Ascending aorta (tissue), 2 donors: ENCODE data around the gene HIBADH. TPM values are rescaled to one million over a fixed set of nuclear protein-coding genes. Genes with fewer than 3 reads are reported as not detected.

Experiments used
- DNase-seq, 2 donors: peaks; one replicate each; pipeline ENCODE4 v3.0.0-alpha.2; 2019; ENCODE audit warnings: low spot score in 2 of 2
- H3K27ac ChIP-seq, 2 donors: fragments of 200-600 bp; sonication (generic); one replicate each; pipeline ENCODE4 v1.5.1; 2016 to 2017; ENCODE audit warnings: mild to moderate bottlenecking in 1 of 2
- H3K27me3 ChIP-seq: fragments of 200-600 bp; sonication (generic); one replicate; pipeline ENCODE4 v1.5.1; 2017
- H3K36me3 ChIP-seq, 2 donors: fragments of 200-600 bp; sonication (generic); one replicate each; pipeline ENCODE4 v1.5.1; 2016
- H3K4me1 ChIP-seq, 2 donors: fragments of 200-600 bp; sonication (generic); one replicate each; pipeline ENCODE4 v1.5.1; 2016 to 2017; ENCODE audit warnings: mild to moderate bottlenecking in 1 of 2
- H3K4me3 ChIP-seq, 2 donors: fragments of 200-600 bp; sonication (generic); one replicate each; pipeline ENCODE4 v1.5.1; 2016 to 2017; ENCODE audit warnings: mild to moderate bottlenecking in 1 of 2
- H3K9me3 ChIP-seq, 2 donors: fragments of 200-600 bp; sonication (generic); one replicate each; pipeline ENCODE4 v1.5.1; 2016
- CTCF ChIP-seq, 3 experiments: fragments of 200-600 bp in 2 of 3; fragments of 450-650 bp in 1 of 3; sonication (generic) in 2 of 3; IDR thresholded peaks; one replicate each; pipeline ENCODE4 v1.5.1; 2016 to 2019; ENCODE audit warnings: antibody characterized with exemption in 3 of 3, mild to moderate bottlenecking in 1 of 3, moderate library complexity in 1 of 3
- intact Hi-C: fragments of 100-400 bp; cut with DNase I; formaldehyde crosslinking; loops from one replicate; pipeline ENCODE4 v1.15.1; 2023
- total RNA-seq: library from RNA; depleted of rRNA; stranded (reverse); fragments of >200 nt; gene quantifications from one replicate; pipeline ENCODE4 v1.1.0, GENCODE V29; 2016

HIBADH gene
- total RNA-seq, 1 donor from 2014 or later: 10.6 TPM

DNA sequence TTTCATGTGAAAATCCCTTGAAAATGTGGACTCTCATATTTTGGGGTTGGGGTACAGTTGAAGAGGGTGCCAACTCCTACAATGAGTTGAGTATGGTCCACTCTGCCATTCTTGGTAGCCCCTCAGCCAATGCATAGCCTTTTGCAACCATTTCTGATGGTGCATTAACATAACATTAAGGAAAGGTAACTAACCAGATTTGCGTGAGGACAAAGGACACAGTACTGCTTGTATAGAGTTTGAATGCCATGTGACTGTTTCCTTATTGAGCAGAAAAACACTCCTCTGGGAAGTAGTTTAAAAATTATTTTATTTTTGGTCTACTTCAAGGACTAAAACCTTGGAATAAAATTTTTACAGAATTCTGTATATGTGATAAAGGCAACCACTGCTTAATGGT lies 107.9 kb downstream of the HIBADH start:
- intact Hi-C loops: no loop called here
- no peaks in the 10 kb centered on the region for H3K36me3 ChIP-seq
- no peak overlapping the region for H3K27ac ChIP-seq
- no peaks in the 10 kb centered on the region for H3K27me3 ChIP-seq
- H3K4me3 ChIP-seq: no peak overlapping the region
- no peaks in the 10 kb centered on the region for H3K9me3 ChIP-seq
- DNase-seq: no peak
- H3K4me1 ChIP-seq: no peaks in the 10 kb centered on the region
- TF ChIP-seq CTCF (IDR thresholded peaks at IDR 0.05): no peak

- no peak for TF ChIP-seq CTCF (IDR thresholded peaks at IDR 0.05)
- DNase-seq: no peak
Measured at GRCh38 chr7:27553273-27553672, 109.4 kb downstream of the HIBADH start.

DNA sequence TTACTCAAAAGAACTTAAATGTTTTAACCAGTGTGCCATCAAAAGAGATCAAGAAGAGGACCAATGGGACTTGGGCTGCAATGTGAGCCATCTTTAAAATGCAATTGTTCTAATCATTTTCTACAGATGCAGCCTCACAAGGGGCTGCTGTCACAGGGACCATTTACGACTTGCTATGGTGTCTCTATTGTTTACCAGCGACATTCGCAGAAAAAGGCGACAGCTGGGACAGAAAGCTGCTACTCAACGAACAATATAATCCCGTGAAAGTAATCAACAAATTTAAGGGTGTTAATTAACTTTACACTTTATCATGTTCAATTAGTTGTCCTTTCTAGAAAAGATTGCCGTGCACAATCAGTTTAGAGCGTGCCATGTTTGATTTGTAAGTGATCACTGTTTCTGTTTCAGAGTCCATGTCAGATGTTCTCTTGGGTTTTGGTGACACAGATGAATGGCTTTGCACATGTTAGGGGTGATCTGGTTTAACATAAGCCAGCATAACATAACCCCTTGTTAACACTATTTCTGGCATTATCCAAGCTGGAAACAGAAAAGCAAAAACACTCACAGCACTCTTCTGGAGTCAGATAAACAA lies 110.8 kb downstream of the HIBADH start:
- Histone ChIP-seq H3K9me3 (no peaks in the 10 kb centered on the region), H3K27ac (no peak overlapping the region), H3K4me3 (no peak overlapping the region), H3K4me1 (no peaks in the 10 kb centered on the region), H3K36me3 (no peaks in the 10 kb centered on the region), H3K27me3 (no peaks in the 10 kb centered on the region)
- TF ChIP-seq CTCF (IDR thresholded peaks at IDR 0.05): no peak
- intact Hi-C loops: no loop called here
- no peak for DNase-seq

More at GRCh38 chr7:27553273-27553672, 109.4 kb downstream of the HIBADH start:
- Histone ChIP-seq H3K36me3 (no peaks in the 10 kb centered on the region), H3K27ac (no peak overlapping the region), H3K4me3 (no peak overlapping the region), H3K27me3 (no peaks in the 10 kb centered on the region), H3K9me3 (no peaks in the 10 kb centered on the region), H3K4me1 (no peaks in the 10 kb centered on the region)
- intact Hi-C loops: no loop called here

GRCh38 chr7:27549606-27550005 lies 113.1 kb downstream of the HIBADH start:
- Histone ChIP-seq H3K36me3 (no peaks in the 10 kb centered on the region), H3K9me3 (no peaks in the 10 kb centered on the region), H3K4me3 (no peak overlapping the region), H3K4me1 (no peaks in the 10 kb centered on the region), H3K27ac (no peak overlapping the region), H3K27me3 (no peaks in the 10 kb centered on the region)
- DNase-seq: no peak
- intact Hi-C loops: no loop called here
- no peak for TF ChIP-seq CTCF (IDR thresholded peaks at IDR 0.05)

- Histone ChIP-seq H3K27me3 (no peaks in the 10 kb centered on the region), H3K27ac (no peak overlapping the region), H3K4me3 (no peak overlapping the region), H3K36me3 (no peaks in the 10 kb centered on the region), H3K4me1 (no peaks in the 10 kb centered on the region), H3K9me3 (no peaks in the 10 kb centered on the region)
- intact Hi-C loops: no loop called here
- no peak for TF ChIP-seq CTCF (IDR thresholded peaks at IDR 0.05)
- DNase-seq: no peak
Measured at GRCh38 chr7:27548304-27548703, 114.4 kb downstream of the HIBADH start.

- no peak overlapping the region for H3K4me3 ChIP-seq
- no peaks in the 10 kb centered on the region for H3K27me3 ChIP-seq
- no peak for TF ChIP-seq CTCF (IDR thresholded peaks at IDR 0.05)
- intact Hi-C loops: no loop called here
- H3K9me3 ChIP-seq: no peaks in the 10 kb centered on the region
- peaks cover 0 to 4% of the 10 kb centered on the region in 2 donors for H3K36me3 ChIP-seq
- H3K27ac ChIP-seq: no peak overlapping the region
- no peak for DNase-seq
- H3K4me1 ChIP-seq: no peaks in the 10 kb centered on the region
Measured at GRCh38 chr7:27547401-27547800, 115.3 kb downstream of the HIBADH start.
